WTC11 (cell line): ENCODE data around the gene IL18R1. TPM values are rescaled to one million over a fixed set of nuclear protein-coding genes. Genes with fewer than 3 reads are reported as not detected.

ENCODE experiments used
- ATAC-seq: fragments of 200-7000 bp; cut with Tn5 transposase; 2 replicates; pipeline ENCODE4 v1.10.0; 2021; ENCODE audit warnings: mild to moderate bottlenecking, moderate library complexity
- CTCF ChIA-PET: fragments of 300-600 bp; sonication (Branson Sonifier 250); formaldehyde crosslinking; loops from one replicate; lab custom pipeline; 2021; ENCODE audit warnings: antibody characterized with exemption; lab: Charles Lee
- POLR2A ChIA-PET: fragments of 350-600 bp; sonication (Branson Sonifier 250); formaldehyde crosslinking; loops from one replicate; lab custom pipeline; 2021; ENCODE audit warnings: antibody characterized with exemption; lab: Charles Lee
- DNase-seq: peaks from one replicate; pipeline ENCODE4 v3.0.0; 2021; ENCODE audit warnings: low spot score
- H3K27ac Mint-ChIP-seq: 2 replicates; pipeline ENCODE4 v1.8.0; 2021; ENCODE audit warnings: mixed read lengths
- H3K27me3 Mint-ChIP-seq: 2 replicates; pipeline ENCODE4 v1.8.0; 2021; ENCODE audit warnings: low read depth, mild to moderate bottlenecking, moderate library complexity, mixed read lengths
- H3K36me3 Mint-ChIP-seq: 2 replicates; pipeline ENCODE4 v1.8.0; 2021; ENCODE audit warnings: mixed read lengths
- H3K4me1 Mint-ChIP-seq: 2 replicates; pipeline ENCODE4 v1.8.0; 2022; ENCODE audit warnings: mixed read lengths
- H3K4me3 Mint-ChIP-seq: 2 replicates; pipeline ENCODE4 v1.8.0; 2021; ENCODE audit warnings: mild to moderate bottlenecking, moderate library complexity, mixed read lengths
- H3K9me3 Mint-ChIP-seq: 2 replicates; pipeline ENCODE4 v1.8.0; 2021; ENCODE audit warnings: mixed read lengths
- ARID4B ChIP-seq: sonication (generic); formaldehyde crosslinking; IDR thresholded peaks from 2 replicates; pipeline ENCODE4 v1.8.0; 2023; ENCODE audit warnings: missing genetic modification reagents, mild to moderate bottlenecking, borderline replicate concordance
- ATF1 ChIP-seq: sonication (generic); formaldehyde crosslinking; IDR thresholded peaks from 2 replicates; pipeline ENCODE4 v1.8.1; 2023; ENCODE audit warnings: mild to moderate bottlenecking, moderate library complexity, missing genetic modification reagents
- ATF2 ChIP-seq: sonication (generic); formaldehyde crosslinking; IDR thresholded peaks from 2 replicates; pipeline ENCODE4 v1.8.1; 2022; ENCODE audit warnings: low read depth, missing genetic modification reagents, borderline replicate concordance
- CDX4 ChIP-seq: fragments of 250-450 bp; sonication (Bioruptor Pico); IDR thresholded peaks from 2 replicates; pipeline ENCODE4 v1.9.0; 2021; ENCODE audit warnings: moderate library complexity, mild to moderate bottlenecking, inconsistent platforms, borderline replicate concordance
- CREB1 ChIP-seq: sonication (generic); formaldehyde crosslinking; IDR thresholded peaks from 2 replicates; pipeline ENCODE4 v1.8.0; 2023; ENCODE audit warnings: mild to moderate bottlenecking, missing genetic modification reagents
- ELF4 ChIP-seq: sonication (generic); formaldehyde crosslinking; IDR thresholded peaks from 2 replicates; pipeline ENCODE4 v1.8.1; 2022; ENCODE audit warnings: low read depth, mild to moderate bottlenecking, moderate library complexity, missing genetic modification reagents
- EMX1 ChIP-seq: fragments of 250-450 bp; sonication (Bioruptor Pico); IDR thresholded peaks from 2 replicates; pipeline ENCODE4 v1.8.0; 2021; ENCODE audit warnings: mild to moderate bottlenecking
- FOXP1 ChIP-seq: sonication (generic); formaldehyde crosslinking; IDR thresholded peaks from 2 replicates; pipeline ENCODE4 v1.8.0; 2022; ENCODE audit warnings: missing genetic modification reagents, mild to moderate bottlenecking, moderate library complexity, borderline replicate concordance
- JAZF1 ChIP-seq: fragments of 250-450 bp; sonication (Bioruptor Pico); IDR thresholded peaks from 2 replicates; pipeline ENCODE4 v1.9.0; 2021; ENCODE audit warnings: moderate library complexity, mild to moderate bottlenecking, inconsistent platforms
- KAT7 ChIP-seq: sonication (generic); formaldehyde crosslinking; IDR thresholded peaks from 2 replicates; pipeline ENCODE4 v1.8.1; 2023; ENCODE audit warnings: missing genetic modification reagents, mild to moderate bottlenecking, borderline replicate concordance
- MAX ChIP-seq: sonication (generic); formaldehyde crosslinking; IDR thresholded peaks from 2 replicates; pipeline ENCODE4 v1.8.0; 2022; ENCODE audit warnings: mild to moderate bottlenecking, missing genetic modification reagents
- SMAD4 ChIP-seq: sonication (generic); formaldehyde crosslinking; IDR thresholded peaks from 2 replicates; pipeline ENCODE4 v1.8.0; 2022; ENCODE audit warnings: mild to moderate bottlenecking, missing genetic modification reagents
- TCF7 ChIP-seq: sonication (generic); formaldehyde crosslinking; IDR thresholded peaks from 2 replicates; pipeline ENCODE4 v1.8.0; 2022; ENCODE audit warnings: mild to moderate bottlenecking, low read depth, missing genetic modification reagents, moderate library complexity
- TP53 ChIP-seq: sonication (generic); formaldehyde crosslinking; IDR thresholded peaks from 2 replicates; pipeline ENCODE4 v1.8.1; 2023; ENCODE audit warnings: mild to moderate bottlenecking, missing genetic modification reagents
- USF1 ChIP-seq: sonication (generic); formaldehyde crosslinking; IDR thresholded peaks from 2 replicates; pipeline ENCODE4 v1.8.0; 2022; ENCODE audit warnings: mild to moderate bottlenecking, missing genetic modification reagents
- ZNF121 ChIP-seq: sonication (generic); formaldehyde crosslinking; IDR thresholded peaks from 2 replicates; pipeline ENCODE4 v1.8.0; 2023; ENCODE audit warnings: missing genetic modification reagents
- ZNF317 ChIP-seq: sonication (generic); formaldehyde crosslinking; IDR thresholded peaks from 2 replicates; pipeline ENCODE4 v1.8.1; 2023; ENCODE audit warnings: low read depth, mild to moderate bottlenecking, moderate library complexity, missing genetic modification reagents, borderline replicate concordance
- ZNF425 ChIP-seq: fragments of 250-450 bp; sonication (Bioruptor Pico); conservative IDR thresholded peaks from 2 replicates; pipeline ENCODE4 v1.9.0; 2021; ENCODE audit warnings: mild to moderate bottlenecking
- ZNF512 ChIP-seq: sonication (generic); formaldehyde crosslinking; IDR thresholded peaks from 2 replicates; pipeline ENCODE4 v1.8.1; 2022; ENCODE audit warnings: missing genetic modification reagents, borderline replicate concordance
- total RNA-seq: library from RNA; stranded (reverse); gene quantifications from 3 replicates; pipeline ENCODE4 v1.2.3, GENCODE V29; 2021

Gene IL18R1
- total RNA-seq, 1 experiment from 2014 or later = not detected

GRCh38 chr2:102437122-102437521 is 81.5 kb downstream of the IL18R1 start:
- POLR2A ChIA-PET = no interaction called here
- no peaks in the 10 kb centered on the region for H3K4me1 Mint-ChIP-seq
- DNase-seq = no peak
- TF ChIP-seq KAT7 (CRISPR knock-in tag) = no peak
- no peak for TF ChIP-seq FOXP1 (CRISPR knock-in tag)
- TF ChIP-seq ZNF425 (CRISPR knock-in tag) = no peak
- TF ChIP-seq TCF7 = no peak
- TF ChIP-seq MAX (CRISPR knock-in tag) = no peak
- TF ChIP-seq ZNF512 (CRISPR knock-in tag) = no peak
- no peak for TF ChIP-seq ARID4B (CRISPR knock-in tag)
- no peak for TF ChIP-seq CDX4 (CRISPR knock-in tag)
- TF ChIP-seq SMAD4 = no peak
- no peak for TF ChIP-seq CREB1 (CRISPR knock-in tag)
- TF ChIP-seq JAZF1 (CRISPR knock-in tag) = no peak
- TF ChIP-seq EMX1 = no peak
- TF ChIP-seq ELF4 (CRISPR knock-in tag) = no peak
- TF ChIP-seq, all 79 proteins: peak for 0
- no peak overlapping the region for H3K4me3 Mint-ChIP-seq
- no peak for ATAC-seq
- no peaks in the 10 kb centered on the region for H3K9me3 Mint-ChIP-seq
- CTCF ChIA-PET = interaction anchor here (1.2 kb wide), 1 partner anchor 186 kb away, joined by 3 read pairs; no protein-coding TSS in a partner anchor
- no peaks in the 10 kb centered on the region; the same call in 1 of the 2 replicates for H3K27me3 Mint-ChIP-seq
- no peak overlapping the region for H3K27ac Mint-ChIP-seq
- no peaks in the 10 kb centered on the region for H3K36me3 Mint-ChIP-seq

GRCh38 chr2:102438111-102438510 is 82.5 kb downstream of the IL18R1 start:
- POLR2A ChIA-PET = no interaction called here
- no peaks in the 10 kb centered on the region for H3K4me1 Mint-ChIP-seq
- H3K27me3 Mint-ChIP-seq = no peaks in the 10 kb centered on the region; the same call in 1 of the 2 replicates
- ATAC-seq (no peak), DNase-seq (no peak)
- H3K9me3 Mint-ChIP-seq = no peaks in the 10 kb centered on the region
- TF ChIP-seq USF1 (CRISPR knock-in tag) (no peak), ZNF425 (CRISPR knock-in tag) (no peak), ATF1 (CRISPR knock-in tag) (no peak), CREB1 (CRISPR knock-in tag) (no peak), TP53 (CRISPR knock-in tag) (no peak), ATF2 (CRISPR knock-in tag) (no peak), JAZF1 (CRISPR knock-in tag) (no peak), ZNF317 (CRISPR knock-in tag) (no peak), ZNF121 (CRISPR knock-in tag) (no peak), SMAD4 (no peak)
- no peaks in the 10 kb centered on the region for H3K36me3 Mint-ChIP-seq
- H3K4me3 Mint-ChIP-seq = no peak overlapping the region
- H3K27ac Mint-ChIP-seq = no peak overlapping the region
- CTCF ChIA-PET = interaction anchor here (1.2 kb wide), 1 partner anchor 187 kb away, joined by 3 read pairs; no protein-coding TSS in a partner anchor
